ENCODE data around the gene KIRREL1. TPM values are rescaled to one million over a fixed set of nuclear protein-coding genes. Genes with fewer than 3 reads are reported as not detected.

Gene KIRREL1
- total RNA-seq, 6 experiments from 2014 or later = 1.1 to 4.9 (median 2.9) TPM

- intact Hi-C loops (cut with DNase I) = no loop called here
- ATAC-seq = no peak
- no peak overlapping the region for H3K27ac ChIP-seq
Measured at GRCh38 chr1:158075078-158075477, 81.6 kb downstream of the KIRREL1 start.

DNA sequence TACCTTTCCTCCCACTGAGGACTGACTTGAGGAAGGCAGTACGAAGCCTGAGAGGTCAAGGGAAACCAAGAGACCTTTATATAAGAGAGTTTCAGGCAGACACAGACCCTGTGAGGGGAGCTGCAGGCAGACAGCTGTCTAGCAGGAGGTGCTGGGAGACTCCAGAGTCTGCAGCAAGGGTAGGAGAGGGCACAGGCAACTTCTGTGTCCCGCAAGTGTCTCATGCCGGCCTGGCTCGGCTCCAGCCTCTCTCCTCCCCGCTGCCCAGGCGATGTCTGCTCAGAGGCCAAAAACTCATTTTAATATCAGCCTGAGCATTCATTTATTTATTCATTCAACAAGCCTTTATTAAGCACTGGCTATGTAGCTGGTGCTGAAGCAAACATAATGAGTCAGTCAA lies 83.0 kb downstream of the KIRREL1 start:
- no peak overlapping the region for H3K4me3 ChIP-seq
- H3K4me1 ChIP-seq = no peaks in the 10 kb centered on the region
- DNase-seq = no peak
- no peaks in the 10 kb centered on the region for H3K27me3 ChIP-seq
- H3K9me3 ChIP-seq = no peaks in the 10 kb centered on the region
- ATAC-seq = no peak
- intact Hi-C loops (cut with DNase I) = no loop called here
- WGBS (ENCODE audit: insufficient coverage, low coverage, low lambda C conversion rate, missing lambda C conversion rate) = 46% methylated on average over 6 of the region's 6 CpGs
- TF ChIP-seq CTCF (IDR thresholded peaks at IDR 0.05) (no peak), POLR2A (IDR thresholded peaks at IDR 0.05) (no peak)
- no peak overlapping the region for H3K27ac ChIP-seq
- no peaks in the 10 kb centered on the region for H3K36me3 ChIP-seq

More at GRCh38 chr1:158075078-158075477, 81.6 kb downstream of the KIRREL1 start:
- DNase-seq = no peak
- no peaks in the 10 kb centered on the region for H3K27me3 ChIP-seq
- WGBS (ENCODE audit: insufficient coverage, low coverage, low lambda C conversion rate, missing lambda C conversion rate) = 78% methylated on average over 3 of the region's 9 CpGs
- no peak for TF ChIP-seq POLR2A (IDR thresholded peaks at IDR 0.05)
- TF ChIP-seq CTCF (IDR thresholded peaks at IDR 0.05) = no peak
- no peaks in the 10 kb centered on the region for H3K9me3 ChIP-seq
- H3K4me1 ChIP-seq = no peaks in the 10 kb centered on the region
- H3K4me3 ChIP-seq = no peak overlapping the region
- no peaks in the 10 kb centered on the region for H3K36me3 ChIP-seq

DNA sequence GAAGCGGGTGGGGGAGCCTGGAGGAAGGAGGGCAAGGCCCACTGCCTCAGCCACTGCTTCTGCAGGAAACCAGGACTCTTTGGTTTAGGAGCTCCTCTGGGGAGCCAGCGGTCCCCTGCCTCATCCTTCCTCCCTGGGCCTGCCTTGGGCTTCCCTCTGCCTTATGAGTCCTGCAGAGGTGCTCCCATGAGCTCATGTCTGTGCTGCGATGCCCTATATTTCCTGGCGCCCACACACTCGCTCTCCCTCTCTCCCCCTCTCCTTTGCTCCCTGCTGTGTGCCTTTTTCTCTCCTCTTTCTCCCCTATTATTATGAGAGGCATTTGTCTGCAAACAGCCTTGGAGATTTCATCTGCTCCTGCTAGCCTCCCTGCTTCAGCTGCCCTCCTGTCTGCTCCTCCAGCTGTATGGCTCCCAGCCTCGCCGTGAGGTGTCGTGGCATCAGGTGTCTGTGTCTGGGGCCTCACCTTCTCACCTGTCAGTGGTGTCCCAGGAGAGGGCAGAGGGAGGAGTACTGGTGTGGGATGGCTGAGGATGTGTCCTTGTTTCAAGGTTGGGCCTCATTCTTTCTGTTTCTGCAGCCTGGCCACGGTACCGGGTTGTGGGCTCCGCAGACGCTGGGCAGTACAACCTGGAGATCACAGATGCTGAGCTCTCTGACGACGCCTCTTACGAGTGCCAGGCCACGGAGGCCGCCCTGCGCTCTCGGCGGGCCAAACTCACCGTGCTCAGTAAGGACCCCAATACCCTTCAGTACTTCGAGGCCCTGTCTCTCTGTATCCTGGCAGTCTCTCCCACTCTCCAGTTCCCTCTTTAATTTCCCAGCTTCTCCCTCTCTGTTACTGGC lies 84.2 kb downstream of the KIRREL1 start:
- Histone ChIP-seq H3K9me3 (no peaks in the 10 kb centered on the region), H3K27me3 (no peaks in the 10 kb centered on the region), H3K4me3 (no peak overlapping the region), H3K27ac (no peak overlapping the region), H3K36me3 (no peaks in the 10 kb centered on the region), H3K4me1 (no peaks in the 10 kb centered on the region)
- ATAC-seq (no peak), DNase-seq (no peak)
- intact Hi-C loops (cut with DNase I) = no loop called here
- 74% methylated on average over 5 of the region's 22 CpGs for WGBS (ENCODE audit: insufficient coverage, low coverage, low lambda C conversion rate, missing lambda C conversion rate)
- no peak for TF ChIP-seq CTCF (IDR thresholded peaks at IDR 0.05)
- TF ChIP-seq POLR2A (IDR thresholded peaks at IDR 0.05) = no peak

DNA sequence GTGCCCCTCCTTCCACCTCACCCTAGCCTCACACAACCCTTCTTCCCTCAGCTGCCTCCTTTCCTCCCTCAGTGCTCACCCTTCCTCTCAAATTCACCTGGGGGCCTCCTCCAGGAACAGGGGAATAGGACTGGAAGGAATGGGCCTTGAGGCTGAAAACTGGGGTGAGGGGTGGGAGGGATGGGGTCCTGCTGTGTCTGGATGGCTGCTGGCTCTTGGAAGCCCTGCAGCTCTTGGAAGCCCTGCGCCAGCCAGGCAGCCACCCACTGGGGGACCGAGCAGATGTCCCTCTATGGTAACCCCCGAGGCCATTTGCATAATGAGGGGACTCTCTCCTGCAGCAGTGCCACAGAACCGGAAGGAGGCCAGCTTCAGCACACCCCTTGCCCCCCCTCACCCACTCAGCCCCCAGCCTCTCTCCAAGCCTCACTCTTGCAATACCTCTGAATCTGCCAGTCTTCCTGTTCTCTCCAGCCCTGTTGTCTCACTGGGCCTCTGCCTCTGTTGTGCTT lies 85.2 kb downstream of the KIRREL1 start:
- DNase-seq (no peak), ATAC-seq (no peak)
- TF ChIP-seq POLR2A (IDR thresholded peaks at IDR 0.05) = no peak
- TF ChIP-seq CTCF (IDR thresholded peaks at IDR 0.05) = no peak
- H3K36me3 ChIP-seq = no peaks in the 10 kb centered on the region
- H3K27me3 ChIP-seq = no peaks in the 10 kb centered on the region
- no peak overlapping the region for H3K27ac ChIP-seq
- no peaks in the 10 kb centered on the region for H3K9me3 ChIP-seq
- WGBS (ENCODE audit: insufficient coverage, low coverage, low lambda C conversion rate, missing lambda C conversion rate) = 20% methylated on average over 1 of the region's 4 CpGs
- no peak overlapping the region for H3K4me3 ChIP-seq
- H3K4me1 ChIP-seq = no peaks in the 10 kb centered on the region
- intact Hi-C loops (cut with DNase I) = no loop called here
